Nephron (organoid): Measurements from ENCODE around the gene LSS.

Experiments used
- H3K27ac Mint-ChIP-seq, 3 experiments: 2 replicates each; pipeline ENCODE4 v1.8.0; 2020; ENCODE audit warnings: mixed read lengths in 3 of 3, mild to moderate bottlenecking in 2 of 3, moderate library complexity in 1 of 3
- H3K27me3 Mint-ChIP-seq: 2 replicates; pipeline ENCODE4 v1.8.0; 2021; ENCODE audit warnings: low read depth, mild to moderate bottlenecking, moderate library complexity, mixed read lengths
- H3K36me3 Mint-ChIP-seq: 2 replicates; pipeline ENCODE4 v1.8.0; 2020; ENCODE audit warnings: low read depth, mixed read lengths
- H3K4me1 Mint-ChIP-seq: 2 replicates; pipeline ENCODE4 v1.8.0; 2020; ENCODE audit warnings: mixed read lengths
- H3K4me3 Mint-ChIP-seq, 3 experiments: 2 replicates each; pipeline ENCODE4 v1.8.0; 2020; ENCODE audit warnings: mild to moderate bottlenecking in 3 of 3, mixed read lengths in 3 of 3, moderate library complexity in 2 of 3
- H3K9me3 Mint-ChIP-seq: 2 replicates; pipeline ENCODE4 v1.8.0; 2020; ENCODE audit warnings: mixed read lengths
- CTCF ChIP-seq, 3 experiments: fragments of 200-600 bp; sonication (generic); IDR thresholded peaks; one replicate each; pipeline ENCODE4 v1.5.0; 2021; ENCODE audit warnings: antibody characterized with exemption in 3 of 3; ENCODE audit not compliant: unreplicated experiment in 3 of 3

The LSS gene

GRCh38 chr21:46210378-46211136, 18.0 kb downstream of the LSS start:
- H3K36me3 Mint-ChIP-seq: peaks cover 28% of the 10 kb centered on the region
- no peak overlapping the region for H3K4me3 Mint-ChIP-seq
- H3K27me3 Mint-ChIP-seq: no peaks in the 10 kb centered on the region
- no peaks in the 10 kb centered on the region for H3K9me3 Mint-ChIP-seq
- H3K27ac Mint-ChIP-seq: no peak overlapping the region
- TF ChIP-seq CTCF (IDR thresholded peaks at IDR 0.05; ENCODE audit: unreplicated experiment in 3 of 3): no peak
- no peaks in the 10 kb centered on the region for H3K4me1 Mint-ChIP-seq

GRCh38 chr21:46208761-46209721, 19.5 kb downstream of the LSS start:
- Mint-ChIP-seq H3K4me1 (no peaks in the 10 kb centered on the region), H3K27me3 (no peaks in the 10 kb centered on the region), H3K27ac (no peak overlapping the region), H3K36me3 (peaks cover 40% of the 10 kb centered on the region), H3K9me3 (no peaks in the 10 kb centered on the region), H3K4me3 (no peak overlapping the region)
- no peak for TF ChIP-seq CTCF (IDR thresholded peaks at IDR 0.05; ENCODE audit: unreplicated experiment in 3 of 3)

GRCh38 chr21:46207920-46208591, 20.5 kb downstream of the LSS start:
- TF ChIP-seq CTCF (IDR thresholded peaks at IDR 0.05; ENCODE audit: unreplicated experiment in 3 of 3): no peak
- no peaks in the 10 kb centered on the region for H3K9me3 Mint-ChIP-seq
- H3K4me3 Mint-ChIP-seq: no peak overlapping the region
- H3K27ac Mint-ChIP-seq: no peak overlapping the region
- H3K36me3 Mint-ChIP-seq: peaks cover 41% of the 10 kb centered on the region
- no peaks in the 10 kb centered on the region for H3K27me3 Mint-ChIP-seq
- no peaks in the 10 kb centered on the region for H3K4me1 Mint-ChIP-seq

- Mint-ChIP-seq H3K27ac (no peak overlapping the region), H3K9me3 (no peaks in the 10 kb centered on the region), H3K36me3 (peaks cover 44% of the 10 kb centered on the region), H3K4me3 (no peak overlapping the region), H3K27me3 (no peaks in the 10 kb centered on the region), H3K4me1 (no peaks in the 10 kb centered on the region)
- no peak for TF ChIP-seq CTCF (IDR thresholded peaks at IDR 0.05; ENCODE audit: unreplicated experiment in 3 of 3)
Measured at GRCh38 chr21:46207006-46207919, 21.3 kb downstream of the LSS start.
